H9 (cell line): ENCODE data around the gene ASB18. TPM values are rescaled to one million over a fixed set of nuclear protein-coding genes. Genes with fewer than 3 reads are reported as not detected.

ENCODE experiments used
- DNase-seq: peaks from one replicate; pipeline ENCODE4 v3.0.0-alpha.2; 2017
- H2AFZ ChIP-seq: one replicate; pipeline ENCODE4 v1.6.1; 2013; ENCODE audit warnings: mild to moderate bottlenecking, low read length, control low read depth, moderate library complexity
- H2AK5ac ChIP-seq: 2 replicates; pipeline ENCODE4 v1.6.1; 2013; ENCODE audit warnings: low read length, control low read depth, mixed read lengths; ENCODE audit not compliant: insufficient read length
- H2BK120ac ChIP-seq: one replicate; pipeline ENCODE4 v1.6.1; 2013; ENCODE audit warnings: low read depth, mild to moderate bottlenecking, low read length, control low read depth, inconsistent platforms; ENCODE audit not compliant: poor library complexity, severe bottlenecking
- H2BK12ac ChIP-seq: 2 replicates; pipeline ENCODE4 v1.6.1; 2013; ENCODE audit warnings: low read length, control low read depth, mixed read lengths, low read depth; ENCODE audit not compliant: insufficient read length
- H2BK15ac ChIP-seq: 2 replicates; pipeline ENCODE4 v1.6.1; 2013; ENCODE audit warnings: low read depth, low read length, control low read depth
- H2BK20ac ChIP-seq: one replicate; pipeline ENCODE4 v1.6.1; 2013; ENCODE audit warnings: low read depth, mild to moderate bottlenecking, low read length, control low read depth, inconsistent platforms; ENCODE audit not compliant: poor library complexity, severe bottlenecking
- H2BK5ac ChIP-seq: 2 replicates; pipeline ENCODE4 v1.6.1; 2013; ENCODE audit warnings: low read length, control low read depth, mixed read lengths; ENCODE audit not compliant: insufficient read length
- H3K14ac ChIP-seq: 2 replicates; pipeline ENCODE4 v1.6.1; 2013; ENCODE audit warnings: low read length, control low read depth; ENCODE audit not compliant: insufficient read depth
- H3K18ac ChIP-seq: 2 replicates; pipeline ENCODE4 v1.6.1; 2013; ENCODE audit warnings: low read depth, mild to moderate bottlenecking, mixed read lengths, low read length, control low read depth; ENCODE audit not compliant: insufficient read length
- H3K23ac ChIP-seq: 2 replicates; pipeline ENCODE4 v1.6.1; 2013; ENCODE audit warnings: low read length, control low read depth, mixed read lengths, low read depth; ENCODE audit not compliant: insufficient read length
- H3K23me2 ChIP-seq: 2 replicates; pipeline ENCODE4 v1.6.1; 2013; ENCODE audit warnings: low read depth, mild to moderate bottlenecking, mixed read lengths, low read length, control low read depth; ENCODE audit not compliant: insufficient read length, poor library complexity, severe bottlenecking
- H3K27ac ChIP-seq: 2 replicates; pipeline ENCODE4 v1.5.1; 2013; ENCODE audit warnings: low read length, control low read depth, mixed read lengths, low read depth; ENCODE audit not compliant: insufficient read length
- H3K27me3 ChIP-seq: 2 replicates; pipeline ENCODE4 v1.6.1; 2013; ENCODE audit warnings: low read length, control low read depth, inconsistent platforms; ENCODE audit not compliant: insufficient read depth
- H3K4ac ChIP-seq: 2 replicates; pipeline ENCODE4 v1.6.1; 2013; ENCODE audit warnings: low read depth, mild to moderate bottlenecking, control low read depth, inconsistent platforms, low read length, moderate library complexity
- H3K4me1 ChIP-seq: 2 replicates; pipeline ENCODE4 v1.6.1; 2013; ENCODE audit warnings: low read length, control low read depth, inconsistent platforms; ENCODE audit not compliant: insufficient read depth
- H3K4me2 ChIP-seq: 2 replicates; pipeline ENCODE4 v1.6.1; 2013; ENCODE audit warnings: low read length, control low read depth, mixed read lengths; ENCODE audit not compliant: insufficient read length, insufficient read depth
- H3K56ac ChIP-seq: 2 replicates; pipeline ENCODE4 v1.6.1; 2013; ENCODE audit warnings: low read depth, mild to moderate bottlenecking, mixed read lengths, low read length, control low read depth; ENCODE audit not compliant: insufficient read length
- H3K79me1 ChIP-seq: 2 replicates; pipeline ENCODE4 v1.6.1; 2013; ENCODE audit warnings: low read depth, mild to moderate bottlenecking, moderate library complexity, low read length, control low read depth, inconsistent platforms; ENCODE audit not compliant: insufficient read depth, poor library complexity, severe bottlenecking
- H3K79me2 ChIP-seq: 2 replicates; pipeline ENCODE4 v1.6.1; 2013; ENCODE audit warnings: low read length, control low read depth, inconsistent platforms; ENCODE audit not compliant: insufficient read depth
- H3K9ac ChIP-seq: 2 replicates; pipeline ENCODE4 v1.6.1; 2013; ENCODE audit warnings: low read length, control low read depth, mixed read lengths; ENCODE audit not compliant: insufficient read length; ENCODE audit errors: extremely low read depth
- H3K9me3 ChIP-seq: one replicate; pipeline ENCODE4 v1.6.1; 2013; ENCODE audit warnings: low read depth, low read length, inconsistent platforms; ENCODE audit not compliant: control insufficient read depth
- H3T11ph ChIP-seq: one replicate; pipeline ENCODE4 v1.6.1; 2013; ENCODE audit warnings: mild to moderate bottlenecking, low read length, control low read depth, inconsistent platforms
- H4K20me1 ChIP-seq: one replicate; pipeline ENCODE4 v1.6.1; 2013; ENCODE audit not compliant: control insufficient read depth, insufficient read length, insufficient read depth
- H4K5ac ChIP-seq: 2 replicates; pipeline ENCODE4 v1.6.1; 2013; ENCODE audit warnings: low read depth, mild to moderate bottlenecking, mixed read lengths, low read length, control low read depth; ENCODE audit not compliant: insufficient read length
- H4K8ac ChIP-seq: replicated peaks from 2 replicates; pipeline ENCODE4 v1.6.1; 2013; ENCODE audit warnings: low read length, control low read depth, mixed read lengths, low read depth; ENCODE audit not compliant: insufficient read length
- H4K91ac ChIP-seq: 2 replicates; pipeline ENCODE4 v1.6.1; 2013; ENCODE audit warnings: low read depth, mild to moderate bottlenecking, moderate library complexity, mixed read lengths, low read length, control low read depth; ENCODE audit not compliant: insufficient read length
- H3K27ac Mint-ChIP-seq, 3 experiments: 2 replicates in 2 of 3; 3 replicates in 1 of 3; pipeline ENCODE4 v1.8.0; 2020 to 2021; ENCODE audit warnings: mixed read lengths in 3 of 3, mild to moderate bottlenecking in 1 of 3, moderate library complexity in 1 of 3
- H3K27me3 Mint-ChIP-seq: 2 replicates; pipeline ENCODE4 v1.8.0; 2021; ENCODE audit warnings: low read depth, mild to moderate bottlenecking, moderate library complexity, mixed read lengths
- H3K36me3 Mint-ChIP-seq, 3 experiments: 2 replicates in 2 of 3; 3 replicates in 1 of 3; pipeline ENCODE4 v1.8.0; 2020 to 2021; ENCODE audit warnings: low read depth in 3 of 3, mixed read lengths in 3 of 3; ENCODE audit not compliant: insufficient read depth in 1 of 3
- H3K4me1 Mint-ChIP-seq, 2 experiments: 2 replicates each; pipeline ENCODE4 v1.8.0; 2020; ENCODE audit warnings: mixed read lengths in 2 of 2
- H3K4me3 Mint-ChIP-seq, 2 experiments: 2 replicates in 1 of 2; 3 replicates in 1 of 2; pipeline ENCODE4 v1.8.0; 2020 to 2021; ENCODE audit warnings: mild to moderate bottlenecking in 2 of 2, mixed read lengths in 2 of 2, moderate library complexity in 1 of 2
- H3K9me3 Mint-ChIP-seq, 2 experiments: 2 replicates in 1 of 2; 3 replicates in 1 of 2; pipeline ENCODE4 v1.8.0; 2020; ENCODE audit warnings: mild to moderate bottlenecking in 2 of 2, mixed read lengths in 2 of 2, moderate library complexity in 1 of 2
- CTCF ChIP-seq: fragments of 200-600 bp; sonication (generic); conservative IDR thresholded peaks from 3 replicates; pipeline ENCODE4 v1.8.0; 2021; ENCODE audit warnings: antibody characterized with exemption, mild to moderate bottlenecking
- total RNA-seq: library from RNA; stranded (reverse); gene quantifications from 2 replicates; pipeline ENCODE4 v1.2.1, GENCODE V29; 2021

The ASB18 gene
- total RNA-seq, 1 experiment from 2014 or later: not detected

- H2BK120ac ChIP-seq: no peak overlapping the region
- H2AK5ac ChIP-seq: no peak overlapping the region
- TF ChIP-seq CTCF: no peak
- H3K4ac ChIP-seq: no peak overlapping the region
- Mint-ChIP-seq H3K27ac (no peak overlapping the region), H3K27me3 (peaks cover 32% of the 10 kb centered on the region), H3K36me3 (peaks cover 5 to 8% (median 6%) of the 10 kb centered on the region in 3 experiments; a peak in 3 of 7 replicates), H3K4me3 (no peak overlapping the region), H3K9me3 (peaks cover 35 to 36% of the 10 kb centered on the region in 2 experiments), H3K4me1 (peaks cover 0 to 3% of the 10 kb centered on the region in 2 experiments; a peak in 1 of 4 replicates)
- H3K9ac ChIP-seq: no peak overlapping the region
- H3K56ac ChIP-seq: no peak overlapping the region
- H3K79me1 ChIP-seq: no peaks in the 10 kb centered on the region
- no peak overlapping the region for H3T11ph ChIP-seq
- no peak overlapping the region for H4K5ac ChIP-seq
- H4K91ac ChIP-seq: no peak overlapping the region
- H2BK15ac ChIP-seq: no peak overlapping the region
- H3K18ac ChIP-seq: no peak overlapping the region
- no peaks in the 10 kb centered on the region for H3K4me1 ChIP-seq
- H2BK20ac ChIP-seq: no peak overlapping the region
- no peak overlapping the region for H3K27ac ChIP-seq
- no peaks in the 10 kb centered on the region for H3K27me3 ChIP-seq
- no peaks in the 10 kb centered on the region for H3K23me2 ChIP-seq
- DNase-seq: no peak
- H3K79me2 ChIP-seq: no peaks in the 10 kb centered on the region
- no peaks in the 10 kb centered on the region for H4K20me1 ChIP-seq
- no peak overlapping the region for H3K4me2 ChIP-seq
- H2AFZ ChIP-seq: no peak overlapping the region
- no peak overlapping the region for H2BK5ac ChIP-seq
- no peak overlapping the region for H3K14ac ChIP-seq
- no peak overlapping the region for H2BK12ac ChIP-seq
- no peak overlapping the region for H3K23ac ChIP-seq
- no peaks in the 10 kb centered on the region for H3K9me3 ChIP-seq
- H4K8ac ChIP-seq: no peak overlapping the region
Observed at GRCh38 chr2:236229186-236229585, 35.0 kb downstream of the ASB18 start.
